MM.1S (cell line): ENCODE results near the gene PLA2G12B.

Experiments used
- DNase-seq: peaks from one replicate; pipeline ENCODE4 v3.0.0-alpha.2; 2015
- H2AFZ ChIP-seq: fragments of 300-600 bp; sonication (generic); 2 replicates; pipeline ENCODE4 v1.6.0; 2016; ENCODE audit warnings: antibody characterized with exemption, low read length
- H3F3A ChIP-seq: fragments of 300-600 bp; sonication (generic); 2 replicates; pipeline ENCODE4 v1.6.1; 2016; ENCODE audit warnings: mild to moderate bottlenecking, antibody characterized with exemption, low read length, moderate library complexity, mixed read lengths; ENCODE audit not compliant: insufficient read depth
- H3K27ac ChIP-seq: fragments of 300-600 bp; sonication (generic); 2 replicates; pipeline ENCODE4 v1.5.1; 2016; ENCODE audit warnings: mild to moderate bottlenecking, low read length
- H3K27me3 ChIP-seq: fragments of 300-600 bp; sonication (generic); replicated peaks from 2 replicates; pipeline ENCODE4 v1.6.0; 2016; ENCODE audit warnings: low read length; ENCODE audit not compliant: insufficient read depth
- H3K36me3 ChIP-seq: fragments of 300-600 bp; sonication (generic); replicated peaks from 2 replicates; pipeline ENCODE4 v1.6.1; 2016; ENCODE audit warnings: mild to moderate bottlenecking, low read length, mixed read lengths; ENCODE audit not compliant: insufficient read depth
- H3K4me1 ChIP-seq: fragments of 300-600 bp; sonication (generic); 2 replicates; pipeline ENCODE4 v1.6.1; 2016; ENCODE audit warnings: low read length, mixed read lengths
- H3K4me2 ChIP-seq: fragments of 300-600 bp; sonication (generic); 2 replicates; pipeline ENCODE4 v1.6.0; 2016; ENCODE audit warnings: low read depth, low read length
- H3K4me3 ChIP-seq: fragments of 300-600 bp; sonication (generic); 2 replicates; pipeline ENCODE4 v1.5.1; 2016; ENCODE audit warnings: low read length, mixed read lengths
- H3K79me2 ChIP-seq: fragments of 300-600 bp; sonication (generic); 2 replicates; pipeline ENCODE4 v1.6.1; 2016; ENCODE audit warnings: mixed run types, low read length, mixed read lengths
- H3K9ac ChIP-seq: fragments of 300-600 bp; sonication (generic); 2 replicates; pipeline ENCODE4 v1.6.1; 2016; ENCODE audit warnings: low read length, mixed read lengths
- H3K9me2 ChIP-seq: fragments of 300-600 bp; sonication (generic); replicated peaks from 2 replicates; pipeline ENCODE4 v1.6.1; 2016; ENCODE audit warnings: mild to moderate bottlenecking, low read length, mixed read lengths; ENCODE audit not compliant: insufficient read depth
- H3K9me3 ChIP-seq: fragments of 300-600 bp; sonication (generic); replicated peaks from 2 replicates; pipeline ENCODE4 v1.6.1; 2016; ENCODE audit warnings: mild to moderate bottlenecking, low read length, mixed read lengths; ENCODE audit not compliant: insufficient read depth
- H4K20me1 ChIP-seq: fragments of 300-600 bp; sonication (generic); 2 replicates; pipeline ENCODE4 v1.6.1; 2016; ENCODE audit warnings: mild to moderate bottlenecking, low read length, moderate library complexity, mixed read lengths; ENCODE audit not compliant: insufficient read depth
- EZH2 ChIP-seq: fragments of 300-600 bp; sonication (generic); optimal IDR thresholded peaks from 2 replicates; pipeline ENCODE3; 2017; ENCODE audit warnings: low read depth, mild to moderate bottlenecking, antibody characterized with exemption, low read length, mixed read lengths
- EZH2phosphoT487 ChIP-seq: fragments of 300-600 bp; sonication (generic); IDR thresholded peaks from 2 replicates; pipeline ENCODE4 v1.6.1; 2018; ENCODE audit warnings: antibody characterized with exemption, low read length
- TF ChIP-seq, protein P1 (sequence below): fragments of 300-600 bp; sonication (generic); IDR thresholded peaks from 2 replicates; pipeline ENCODE4 v1.5.1; 2016; ENCODE audit warnings: antibody characterized with exemption, low read length, mixed read lengths

The PLA2G12B gene

DNA sequence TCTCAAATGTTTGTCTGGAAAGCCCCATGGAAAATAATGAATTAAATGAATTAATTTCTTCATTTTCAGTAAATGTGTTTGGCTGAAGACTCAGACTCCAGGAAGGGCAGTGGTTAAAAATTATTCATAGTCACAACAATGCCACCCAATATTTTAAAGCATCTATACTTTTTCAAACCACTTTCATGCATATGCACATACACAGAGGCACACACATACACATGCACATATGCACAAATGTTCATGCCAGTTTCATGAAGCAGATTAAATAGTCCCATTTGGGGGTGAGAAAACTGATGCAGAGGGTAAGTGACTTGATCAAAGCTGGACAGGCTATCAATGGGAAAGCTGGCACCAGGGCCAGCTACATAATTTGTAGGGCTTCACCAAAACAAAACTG is 1.4 kb upstream of the PLA2G12B start:
- H3K27me3 ChIP-seq = no peaks in the 10 kb centered on the region
- TF ChIP-seq, protein P1, sequence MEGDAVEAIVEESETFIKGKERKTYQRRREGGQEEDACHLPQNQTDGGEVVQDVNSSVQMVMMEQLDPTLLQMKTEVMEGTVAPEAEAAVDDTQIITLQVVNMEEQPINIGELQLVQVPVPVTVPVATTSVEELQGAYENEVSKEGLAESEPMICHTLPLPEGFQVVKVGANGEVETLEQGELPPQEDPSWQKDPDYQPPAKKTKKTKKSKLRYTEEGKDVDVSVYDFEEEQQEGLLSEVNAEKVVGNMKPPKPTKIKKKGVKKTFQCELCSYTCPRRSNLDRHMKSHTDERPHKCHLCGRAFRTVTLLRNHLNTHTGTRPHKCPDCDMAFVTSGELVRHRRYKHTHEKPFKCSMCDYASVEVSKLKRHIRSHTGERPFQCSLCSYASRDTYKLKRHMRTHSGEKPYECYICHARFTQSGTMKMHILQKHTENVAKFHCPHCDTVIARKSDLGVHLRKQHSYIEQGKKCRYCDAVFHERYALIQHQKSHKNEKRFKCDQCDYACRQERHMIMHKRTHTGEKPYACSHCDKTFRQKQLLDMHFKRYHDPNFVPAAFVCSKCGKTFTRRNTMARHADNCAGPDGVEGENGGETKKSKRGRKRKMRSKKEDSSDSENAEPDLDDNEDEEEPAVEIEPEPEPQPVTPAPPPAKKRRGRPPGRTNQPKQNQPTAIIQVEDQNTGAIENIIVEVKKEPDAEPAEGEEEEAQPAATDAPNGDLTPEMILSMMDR = no peak
- no peak for TF ChIP-seq EZH2phosphoT487
- no peak for TF ChIP-seq EZH2
- no peak overlapping the region for H2AFZ ChIP-seq
- no peaks in the 10 kb centered on the region for H4K20me1 ChIP-seq
- no peak overlapping the region for H3K4me2 ChIP-seq
- no peaks in the 10 kb centered on the region for H3K9me3 ChIP-seq
- DNase-seq = no peak
- H3K4me1 ChIP-seq = no peaks in the 10 kb centered on the region
- no peaks in the 10 kb centered on the region for H3F3A ChIP-seq
- no peak overlapping the region for H3K9ac ChIP-seq
- H3K27ac ChIP-seq = no peak overlapping the region
- no peaks in the 10 kb centered on the region for H3K79me2 ChIP-seq
- no peak overlapping the region for H3K4me3 ChIP-seq
- no peaks in the 10 kb centered on the region for H3K36me3 ChIP-seq
- no peaks in the 10 kb centered on the region for H3K9me2 ChIP-seq

DNA sequence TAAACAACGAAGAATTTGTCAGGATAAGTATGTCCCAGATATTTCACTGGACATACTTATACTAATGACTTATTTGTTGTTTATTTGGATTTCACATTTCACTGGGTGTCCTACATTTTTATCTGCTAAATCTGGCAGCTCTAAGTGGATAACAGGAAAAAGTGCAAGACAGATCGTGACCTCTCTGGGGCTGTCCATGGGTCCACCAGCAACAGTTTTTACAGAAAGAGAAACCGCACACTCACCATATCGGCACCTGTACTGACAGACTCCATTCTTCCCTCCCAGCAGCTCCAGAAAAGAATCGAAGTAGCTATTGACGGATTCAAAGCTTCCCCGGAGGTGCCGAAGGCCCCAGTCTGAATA is 393 bp downstream of the PLA2G12B start:
- no peaks in the 10 kb centered on the region for H3K36me3 ChIP-seq
- H3K4me2 ChIP-seq = no peak overlapping the region
- no peaks in the 10 kb centered on the region for H3F3A ChIP-seq
- H3K27me3 ChIP-seq = no peaks in the 10 kb centered on the region
- H3K4me3 ChIP-seq = no peak overlapping the region
- H3K27ac ChIP-seq = no peak overlapping the region
- no peaks in the 10 kb centered on the region for H3K9me3 ChIP-seq
- H3K9ac ChIP-seq = no peak overlapping the region
- no peaks in the 10 kb centered on the region for H3K4me1 ChIP-seq
- TF ChIP-seq, protein P1 = no peak
- no peak for TF ChIP-seq EZH2
- TF ChIP-seq EZH2phosphoT487 = no peak
- H4K20me1 ChIP-seq = no peaks in the 10 kb centered on the region
- no peak overlapping the region for H2AFZ ChIP-seq
- DNase-seq = no peak
- H3K9me2 ChIP-seq = no peaks in the 10 kb centered on the region
- no peaks in the 10 kb centered on the region for H3K79me2 ChIP-seq

DNA sequence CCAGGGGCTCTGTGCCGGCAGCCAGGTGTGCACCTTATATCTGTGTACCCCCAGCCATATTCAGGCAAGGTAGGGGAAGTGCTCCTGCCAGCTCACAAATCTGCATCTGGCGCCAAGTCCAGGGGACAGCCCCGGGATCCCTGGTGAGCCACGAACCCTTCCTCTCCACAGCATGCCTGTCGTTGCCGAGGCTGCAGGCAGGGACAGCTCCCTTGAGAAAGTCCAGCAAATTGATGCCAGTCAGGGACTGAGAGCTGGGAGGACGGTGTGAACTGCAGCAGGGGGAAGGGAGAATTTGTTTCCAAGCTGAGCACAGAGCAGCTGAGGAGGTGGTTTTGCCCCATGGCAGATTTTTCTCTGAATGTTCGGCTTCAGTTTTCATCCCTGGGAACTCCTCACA is 919 bp downstream of the PLA2G12B start:
- no peaks in the 10 kb centered on the region for H3K9me3 ChIP-seq
- no peak overlapping the region for H3K9ac ChIP-seq
- no peaks in the 10 kb centered on the region for H3K27me3 ChIP-seq
- H3K79me2 ChIP-seq = no peaks in the 10 kb centered on the region
- no peaks in the 10 kb centered on the region for H3F3A ChIP-seq
- H3K36me3 ChIP-seq = no peaks in the 10 kb centered on the region
- H3K4me1 ChIP-seq = no peaks in the 10 kb centered on the region
- no peak overlapping the region for H3K27ac ChIP-seq
- TF ChIP-seq EZH2 (no peak), EZH2phosphoT487 (no peak)
- TF ChIP-seq, protein P1 = no peak
- no peak overlapping the region for H2AFZ ChIP-seq
- H3K9me2 ChIP-seq = no peaks in the 10 kb centered on the region
- H3K4me3 ChIP-seq = no peak overlapping the region
- no peaks in the 10 kb centered on the region for H4K20me1 ChIP-seq
- H3K4me2 ChIP-seq = no peak overlapping the region
- no peak for DNase-seq
